ENCODE results near the gene LHFPL2. TPM values are rescaled to one million over a fixed set of nuclear protein-coding genes. Genes with fewer than 3 reads are reported as not detected.
A peak's percentile ranks its signal among the peaks of the same experiment; 100 is the strongest.

The LHFPL2 gene
- total and polyA plus RNA-seq, 2 of the 4 experiments (the other 2 are of a cell fraction) = 6.5 to 11.3 TPM

GRCh38 chr5:78573318-78573717, 75.3 kb downstream of the LHFPL2 start:
- WGBS, 2 experiments (ENCODE audit: extremely low coverage in 2 of 2, insufficient read length in 1 of 2) = no CpG with 5 or more reads among the region's 2 CpGs
- POLR2A ChIA-PET (ENCODE audit: unreplicated experiment) = no interaction called here
- CTCF ChIA-PET = interaction anchor here (1.2 kb wide), 1 partner anchor 21 kb away, joined by 3 read pairs; no protein-coding TSS in a partner anchor

More at GRCh38 chr5:78573318-78573717, 75.3 kb downstream of the LHFPL2 start:
- Histone ChIP-seq H2BK5ac (ENCODE audit: low read depth, low read length, poor library complexity, severe bottlenecking) (no peak overlapping the region), H2BK20ac (ENCODE audit: low read depth, low read length) (no peak overlapping the region), H4K5ac (ENCODE audit: low read depth, low read length) (no peak overlapping the region), H3K9me3 (ENCODE audit: control insufficient read depth, insufficient read depth, low read length) (no peaks in the 10 kb centered on the region), H4K20me1 (ENCODE audit: insufficient read depth, low read length) (peaks cover 30% of the 10 kb centered on the region; the same call in 1 of the 2 replicates), H3K27ac (ENCODE audit: insufficient read depth, low read length) (no peak overlapping the region), H3K4me1 (ENCODE audit: control insufficient read depth, insufficient read depth, low read length) (peaks cover 20% of the 10 kb centered on the region), H3K4me3 (ENCODE audit: insufficient read depth, low read depth, low read length) (no peak overlapping the region), H4K91ac (ENCODE audit: insufficient read depth, low read depth, low read length) (no peak overlapping the region), H2BK120ac (ENCODE audit: low read depth, low read length) (no peak overlapping the region), H3K23ac (ENCODE audit: low read depth, low read length) (no peak overlapping the region), H2AK5ac (ENCODE audit: low read depth, low read length) (peak overlapping the region; percentile 25; the same call in 1 of the 2 replicates), H3K79me1 (ENCODE audit: low read depth in 1 of 2, low read length in 2 of 2) (peaks cover 39 to 65% of the 10 kb centered on the region in 2 experiments), H3K27me3 (ENCODE audit: control insufficient read depth, insufficient read depth, low read length) (no peaks in the 10 kb centered on the region), H3K18ac (ENCODE audit: low read depth, low read length) (no peak overlapping the region), H3K14ac (replicated peaks; ENCODE audit: low read depth, low read length) (no peak overlapping the region), H2BK15ac (ENCODE audit: low read depth, low read length) (no peak overlapping the region), H3K4ac (ENCODE audit: low read depth, low read length) (no peak overlapping the region), H2AK9ac (replicated peaks; ENCODE audit: low read depth, low read length, poor library complexity) (no peak overlapping the region), H3K9me1 (ENCODE audit: insufficient read depth, low read length) (peaks cover 20% of the 10 kb centered on the region), H3K56ac (ENCODE audit: extremely low read depth, insufficient read depth, low read length) (no peak overlapping the region), H3K36me3 (ENCODE audit: control insufficient read depth, insufficient read depth, low read length) (no peaks in the 10 kb centered on the region), H3K9ac (ENCODE audit: low read depth, low read length) (no peak overlapping the region), H3K4me2 (ENCODE audit: low read depth, low read length) (no peak overlapping the region), H4K8ac (ENCODE audit: low read depth in 2 of 2, low read length in 2 of 2) (no peak overlapping the region), H2AFZ (replicated peaks; ENCODE audit: low read length, poor library complexity) (no peak overlapping the region)
- in situ Hi-C loops (cut with MboI; ENCODE audit: low sequenced_read_pairs) (no loop called here), intact Hi-C loops (cut with micrococcal nuclease) (no loop called here), dilution Hi-C loops (cut with HindIII; ENCODE audit: low sequenced_read_pairs, unreplicated experiment) (no loop called here)
- DNase-seq (no peak), ATAC-seq (ENCODE audit: low read depth) (no peak)
- no TSS peak for BruUV-seq (replicated peaks)
- TF ChIP-seq RAD21 (IDR thresholded peaks at IDR 0.05; ENCODE audit: low read length) (no peak), MAFK (IDR thresholded peaks at IDR 0.05; ENCODE audit: low read depth, low read length) (no peak), RCOR1 (IDR thresholded peaks at IDR 0.05; ENCODE audit: insufficient replicate concordance, low read length) (no peak), SMC3 (IDR thresholded peaks at IDR 0.05; ENCODE audit: low read depth, low read length) (no peak), MXI1 (IDR thresholded peaks at IDR 0.05; ENCODE audit: borderline replicate concordance, low read depth, low read length) (no peak), FOS (IDR thresholded peaks at IDR 0.05; ENCODE audit: low read depth, low read length) (no peak), NFE2L2 (IDR thresholded peaks at IDR 0.05; ENCODE audit: low read depth, low read length) (no peak), RFX5 (IDR thresholded peaks at IDR 0.05; ENCODE audit: low read depth, low read length) (no peak), ELK1 (IDR thresholded peaks at IDR 0.05; ENCODE audit: borderline replicate concordance, low read depth, low read length) (no peak), CEBPB (IDR thresholded peaks at IDR 0.05; ENCODE audit: low read depth, low read length) (no peak), CHD1 (IDR thresholded peaks at IDR 0.05; ENCODE audit: low read depth, low read length) (no peak)
- TF ChIP-seq, protein P1, sequence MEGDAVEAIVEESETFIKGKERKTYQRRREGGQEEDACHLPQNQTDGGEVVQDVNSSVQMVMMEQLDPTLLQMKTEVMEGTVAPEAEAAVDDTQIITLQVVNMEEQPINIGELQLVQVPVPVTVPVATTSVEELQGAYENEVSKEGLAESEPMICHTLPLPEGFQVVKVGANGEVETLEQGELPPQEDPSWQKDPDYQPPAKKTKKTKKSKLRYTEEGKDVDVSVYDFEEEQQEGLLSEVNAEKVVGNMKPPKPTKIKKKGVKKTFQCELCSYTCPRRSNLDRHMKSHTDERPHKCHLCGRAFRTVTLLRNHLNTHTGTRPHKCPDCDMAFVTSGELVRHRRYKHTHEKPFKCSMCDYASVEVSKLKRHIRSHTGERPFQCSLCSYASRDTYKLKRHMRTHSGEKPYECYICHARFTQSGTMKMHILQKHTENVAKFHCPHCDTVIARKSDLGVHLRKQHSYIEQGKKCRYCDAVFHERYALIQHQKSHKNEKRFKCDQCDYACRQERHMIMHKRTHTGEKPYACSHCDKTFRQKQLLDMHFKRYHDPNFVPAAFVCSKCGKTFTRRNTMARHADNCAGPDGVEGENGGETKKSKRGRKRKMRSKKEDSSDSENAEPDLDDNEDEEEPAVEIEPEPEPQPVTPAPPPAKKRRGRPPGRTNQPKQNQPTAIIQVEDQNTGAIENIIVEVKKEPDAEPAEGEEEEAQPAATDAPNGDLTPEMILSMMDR (conservative IDR thresholded peaks at IDR 0.05; ENCODE audit: low read depth, low read length) = no peak
- TF ChIP-seq, protein P2, sequence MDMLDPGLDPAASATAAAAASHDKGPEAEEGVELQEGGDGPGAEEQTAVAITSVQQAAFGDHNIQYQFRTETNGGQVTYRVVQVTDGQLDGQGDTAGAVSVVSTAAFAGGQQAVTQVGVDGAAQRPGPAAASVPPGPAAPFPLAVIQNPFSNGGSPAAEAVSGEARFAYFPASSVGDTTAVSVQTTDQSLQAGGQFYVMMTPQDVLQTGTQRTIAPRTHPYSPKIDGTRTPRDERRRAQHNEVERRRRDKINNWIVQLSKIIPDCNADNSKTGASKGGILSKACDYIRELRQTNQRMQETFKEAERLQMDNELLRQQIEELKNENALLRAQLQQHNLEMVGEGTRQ (IDR thresholded peaks at IDR 0.05; ENCODE audit: low read depth, low read length) = no peak

Data from IMR-90 (cell line).